Myocyte (in vitro differentiated cells): Measurements from ENCODE around the gene GPR75. TPM values are rescaled to one million over a fixed set of nuclear protein-coding genes. Genes with fewer than 3 reads are reported as not detected.
"Not testable (repeated sequence)": the region's sequence is repeated elsewhere in the genome, so short reads cannot be mapped to it uniquely, and the experiment has no call there.

Experiments
- DNase-seq: peaks from one replicate; pipeline ENCODE4 v3.0.0-alpha.2; 2012; ENCODE audit warnings: low read depth
- total RNA-seq: library from RNA; depleted of rRNA; stranded (reverse); fragments of >200 nt; gene quantifications from 2 replicates; pipeline ENCODE4 v1.2.3, GENCODE V29; 2014

GPR75 gene
- total RNA-seq, 1 donor from 2014 or later, result 0.70 TPM

GRCh38 chr2:53854678-53855077 is 5.1 kb downstream of the GPR75 start:
- no peak for DNase-seq

- DNase-seq, result no peak
Measured at GRCh38 chr2:53852532-53852931, 7.2 kb downstream of the GPR75 start.

- not testable (repeated sequence) for DNase-seq
Measured at GRCh38 chr2:53851052-53851757, 8.6 kb downstream of the GPR75 start.

- DNase-seq, result no peak
Measured at GRCh38 chr2:53848062-53848461, 11.7 kb downstream of the GPR75 start.

- no peak for DNase-seq
Measured at GRCh38 chr2:53843595-53843994, 16.2 kb downstream of the GPR75 start.

- DNase-seq, result peak; percentile 64
Measured at GRCh38 chr2:53842891-53843290, 16.9 kb downstream of the GPR75 start.

GRCh38 chr2:53841651-53842050 is 18.1 kb downstream of the GPR75 start:
- DNase-seq, result not testable (repeated sequence)

GRCh38 chr2:53840580-53840979 is 19.2 kb downstream of the GPR75 start:
- no peak for DNase-seq

- DNase-seq, result not testable (repeated sequence)
Measured at GRCh38 chr2:53829980-53830290, 29.8 kb downstream of the GPR75 start.

- DNase-seq, result peak; percentile 50
Measured at GRCh38 chr2:53829273-53829979, 30.3 kb downstream of the GPR75 start.

- no peak for DNase-seq
Measured at GRCh38 chr2:53828331-53828730, 31.4 kb downstream of the GPR75 start.

- no peak for DNase-seq
Measured at GRCh38 chr2:53827398-53828175, 32.2 kb downstream of the GPR75 start.

- no peak for DNase-seq
Measured at GRCh38 chr2:53826587-53827397, 33.0 kb downstream of the GPR75 start.

- no peak for DNase-seq
Measured at GRCh38 chr2:53826030-53826410, 33.7 kb downstream of the GPR75 start.

- DNase-seq, result not testable (repeated sequence)
Measured at GRCh38 chr2:53823639-53824038, 36.1 kb downstream of the GPR75 start.

GRCh38 chr2:53821810-53822209 is 38.0 kb downstream of the GPR75 start:
- no peak for DNase-seq

- DNase-seq, result no peak
Measured at GRCh38 chr2:53820711-53821110, 39.1 kb downstream of the GPR75 start.

GRCh38 chr2:53820048-53820447 is 39.7 kb downstream of the GPR75 start:
- DNase-seq, result no peak

GRCh38 chr2:53819634-53820033 is 40.1 kb downstream of the GPR75 start:
- no peak for DNase-seq

- DNase-seq, result no peak
Measured at GRCh38 chr2:53818854-53819435, 40.8 kb downstream of the GPR75 start.

- no peak for DNase-seq
Measured at GRCh38 chr2:53813151-53813550, 46.6 kb downstream of the GPR75 start.
